ENCODE measurements around the gene CITED2.
A peak's percentile ranks its signal among the peaks of the same experiment; 100 is the strongest.

The CITED2 gene

DNA sequence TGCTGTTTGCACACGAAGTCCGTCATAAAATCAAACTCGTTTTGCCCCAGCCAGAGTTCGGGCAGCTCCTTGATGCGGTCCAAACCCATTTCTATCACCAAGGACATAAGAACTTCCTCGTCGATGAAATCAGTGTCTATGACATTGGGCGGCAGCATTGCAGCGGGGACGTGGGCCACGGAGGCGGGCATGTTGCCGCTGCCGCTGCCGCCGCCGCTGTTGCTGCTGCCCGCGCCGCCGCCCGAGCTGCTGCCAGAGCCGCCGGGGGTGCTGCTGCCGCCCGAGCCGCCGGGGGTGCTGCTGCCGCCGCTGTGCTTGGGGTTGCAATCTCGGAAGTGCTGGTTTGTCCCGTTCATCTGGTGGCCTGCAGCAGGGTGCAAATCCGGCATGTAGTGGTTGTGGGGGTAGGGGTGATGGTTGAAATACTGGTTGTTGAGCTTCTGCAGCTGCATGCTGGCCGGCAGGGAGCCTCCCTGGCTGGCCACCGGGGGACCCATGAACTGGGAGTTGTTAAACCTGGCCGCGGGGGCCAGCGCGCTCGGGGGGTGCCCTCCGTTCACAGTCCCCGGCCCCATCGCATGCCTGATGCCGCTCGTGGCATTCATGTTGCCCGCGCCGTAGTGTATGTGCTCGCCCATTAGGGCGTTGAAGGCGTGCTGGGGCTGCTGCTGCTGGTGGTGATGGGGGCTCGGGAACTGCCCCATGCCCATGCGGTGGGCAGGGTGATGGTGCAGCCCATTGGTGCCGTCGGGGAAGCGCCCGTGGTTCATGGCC lies 1.1 kb downstream of the CITED2 start (continued):
- TF ChIP-seq, protein P1, sequence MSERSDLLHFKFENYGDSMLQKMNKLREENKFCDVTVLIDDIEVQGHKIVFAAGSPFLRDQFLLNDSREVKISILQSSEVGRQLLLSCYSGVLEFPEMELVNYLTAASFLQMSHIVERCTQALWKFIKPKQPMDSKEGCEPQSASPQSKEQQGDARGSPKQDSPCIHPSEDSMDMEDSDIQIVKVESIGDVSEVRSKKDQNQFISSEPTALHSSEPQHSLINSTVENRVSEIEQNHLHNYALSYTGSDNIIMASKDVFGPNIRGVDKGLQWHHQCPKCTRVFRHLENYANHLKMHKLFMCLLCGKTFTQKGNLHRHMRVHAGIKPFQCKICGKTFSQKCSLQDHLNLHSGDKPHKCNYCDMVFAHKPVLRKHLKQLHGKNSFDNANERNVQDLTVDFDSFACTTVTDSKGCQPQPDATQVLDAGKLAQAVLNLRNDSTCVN (tag by site-specific recombination; optimal IDR thresholded peaks at IDR 0.05): peak; percentile 84
- TF ChIP-seq REPIN1 (tag by site-specific recombination; IDR thresholded peaks at IDR 0.05; ENCODE audit: low read depth) (no peak), PRDM10 (tag by site-specific recombination; IDR thresholded peaks at IDR 0.05) (peak; percentile 89), IKZF3 (tag by site-specific recombination; IDR thresholded peaks at IDR 0.05) (no peak), ZNF223 (tag by site-specific recombination; IDR thresholded peaks at IDR 0.05) (no peak), ZNF426 (tag by site-specific recombination; IDR thresholded peaks at IDR 0.05) (no peak), SETDB1 (IDR thresholded peaks at IDR 0.05; ENCODE audit: insufficient read length, low read length) (no peak), MZF1 (tag by site-specific recombination; IDR thresholded peaks at IDR 0.05; ENCODE audit: borderline replicate concordance) (no peak), YY1 (tag by site-specific recombination; IDR thresholded peaks at IDR 0.05) (no peak; the same call in 1 of the 2 replicates), ZNF174 (tag by site-specific recombination; IDR thresholded peaks at IDR 0.05) (no peak), ZNF10 (tag by site-specific recombination; IDR thresholded peaks at IDR 0.05) (no peak), KLF10 (tag by site-specific recombination; IDR thresholded peaks at IDR 0.05) (no peak), ZBTB44 (tag by site-specific recombination; IDR thresholded peaks at IDR 0.05) (peak; percentile 88), GLIS2 (tag by site-specific recombination; IDR thresholded peaks at IDR 0.05) (peak; percentile 96), ZNF133 (tag by site-specific recombination; IDR thresholded peaks at IDR 0.05) (no peak), ZBTB11 (tag by site-specific recombination; conservative IDR thresholded peaks at IDR 0.05; ENCODE audit: low read depth) (no peak), ZNF707 (tag by site-specific recombination; IDR thresholded peaks at IDR 0.05) (no peak), ZNF670 (tag by site-specific recombination; IDR thresholded peaks at IDR 0.05; ENCODE audit: low read depth) (no peak), ZFP37 (tag by site-specific recombination; IDR thresholded peaks at IDR 0.05) (no peak)
- TF ChIP-seq, protein P2, sequence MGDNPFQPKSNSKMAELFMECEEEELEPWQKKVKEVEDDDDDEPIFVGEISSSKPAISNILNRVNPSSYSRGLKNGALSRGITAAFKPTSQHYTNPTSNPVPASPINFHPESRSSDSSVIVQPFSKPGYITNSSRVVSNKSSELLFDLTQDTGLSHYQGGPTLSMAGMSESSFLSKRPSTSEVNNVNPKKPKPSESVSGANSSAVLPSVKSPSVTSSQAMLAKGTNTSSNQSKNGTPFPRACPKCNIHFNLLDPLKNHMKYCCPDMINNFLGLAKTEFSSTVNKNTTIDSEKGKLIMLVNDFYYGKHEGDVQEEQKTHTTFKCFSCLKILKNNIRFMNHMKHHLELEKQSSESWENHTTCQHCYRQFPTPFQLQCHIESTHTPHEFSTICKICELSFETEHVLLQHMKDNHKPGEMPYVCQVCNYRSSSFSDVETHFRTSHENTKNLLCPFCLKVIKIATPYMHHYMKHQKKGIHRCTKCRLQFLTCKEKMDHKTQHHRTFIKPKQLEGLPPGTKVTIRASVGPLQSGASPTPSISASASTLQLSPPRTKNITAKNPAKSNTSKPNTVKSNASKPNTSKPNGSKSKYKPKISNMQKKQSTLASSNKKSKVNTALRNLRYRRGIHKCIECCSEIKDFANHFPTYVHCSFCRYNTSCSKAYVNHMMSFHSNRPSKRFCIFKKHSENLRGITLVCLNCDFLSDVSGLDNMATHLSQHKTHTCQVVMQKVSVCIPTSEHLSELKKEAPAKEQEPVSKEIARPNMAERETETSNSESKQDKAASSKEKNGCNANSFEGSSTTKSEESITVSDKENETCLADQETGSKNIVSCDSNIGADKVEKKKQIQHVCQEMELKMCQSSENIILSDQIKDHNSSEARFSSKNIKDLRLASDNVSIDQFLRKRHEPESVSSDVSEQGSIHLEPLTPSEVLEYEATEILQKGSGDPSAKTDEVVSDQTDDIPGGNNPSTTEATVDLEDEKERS (tag by site-specific recombination; IDR thresholded peaks at IDR 0.05): no peak
- TF ChIP-seq, protein P3, sequence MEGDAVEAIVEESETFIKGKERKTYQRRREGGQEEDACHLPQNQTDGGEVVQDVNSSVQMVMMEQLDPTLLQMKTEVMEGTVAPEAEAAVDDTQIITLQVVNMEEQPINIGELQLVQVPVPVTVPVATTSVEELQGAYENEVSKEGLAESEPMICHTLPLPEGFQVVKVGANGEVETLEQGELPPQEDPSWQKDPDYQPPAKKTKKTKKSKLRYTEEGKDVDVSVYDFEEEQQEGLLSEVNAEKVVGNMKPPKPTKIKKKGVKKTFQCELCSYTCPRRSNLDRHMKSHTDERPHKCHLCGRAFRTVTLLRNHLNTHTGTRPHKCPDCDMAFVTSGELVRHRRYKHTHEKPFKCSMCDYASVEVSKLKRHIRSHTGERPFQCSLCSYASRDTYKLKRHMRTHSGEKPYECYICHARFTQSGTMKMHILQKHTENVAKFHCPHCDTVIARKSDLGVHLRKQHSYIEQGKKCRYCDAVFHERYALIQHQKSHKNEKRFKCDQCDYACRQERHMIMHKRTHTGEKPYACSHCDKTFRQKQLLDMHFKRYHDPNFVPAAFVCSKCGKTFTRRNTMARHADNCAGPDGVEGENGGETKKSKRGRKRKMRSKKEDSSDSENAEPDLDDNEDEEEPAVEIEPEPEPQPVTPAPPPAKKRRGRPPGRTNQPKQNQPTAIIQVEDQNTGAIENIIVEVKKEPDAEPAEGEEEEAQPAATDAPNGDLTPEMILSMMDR (tag by site-specific recombination; IDR thresholded peaks at IDR 0.05): peak; percentile 78
